RWPE1 (cell line): ENCODE measurements around the gene LRP1B.

Source experiments
- CTCF ChIA-PET: fragments of 350-600 bp; sonication (Branson Sonifier 250); formaldehyde crosslinking; extraction: SDS; loops from one replicate; lab custom pipeline; 2021; lab: Yijun Ruan, JAX
- POLR2A ChIA-PET: fragments of 400-600 bp; formaldehyde crosslinking; extraction: SDS; loops from one replicate; lab custom pipeline; 2020; ENCODE audit warnings: antibody characterized with exemption; ENCODE audit not compliant: low non-redundant PET; lab: Yijun Ruan, JAX
- DNase-seq: peaks from one replicate; pipeline ENCODE4 v3.0.0; 2012; ENCODE audit warnings: low spot score
- H3K27ac ChIP-seq: fragments of 450-650 bp; 2 replicates; pipeline ENCODE4 v1.5.1; 2017
- CTCF ChIP-seq: fragments of 450-650 bp; conservative IDR thresholded peaks from 2 replicates; pipeline ENCODE4 v1.5.1; 2017; ENCODE audit warnings: low read depth, mild to moderate bottlenecking

Gene LRP1B

GRCh38 chr2:141501752-141502151 is 629.1 kb downstream of the LRP1B start:
- no peak for DNase-seq
- TF ChIP-seq CTCF = no peak
- POLR2A ChIA-PET = no interaction called here
- CTCF ChIA-PET = no interaction called here
- no peak overlapping the region for H3K27ac ChIP-seq

- POLR2A ChIA-PET = no interaction called here
- no peak overlapping the region for H3K27ac ChIP-seq
- CTCF ChIA-PET = no interaction called here
- TF ChIP-seq CTCF = no peak
- DNase-seq = no peak
These were observed 631.7 kb downstream of the LRP1B start for GRCh38 chr2:141499123-141499522.

- CTCF ChIA-PET = no interaction called here
- DNase-seq = no peak
- POLR2A ChIA-PET = no interaction called here
- H3K27ac ChIP-seq = no peak overlapping the region
- no peak for TF ChIP-seq CTCF
These were observed 632.3 kb downstream of the LRP1B start for GRCh38 chr2:141498561-141498960.

GRCh38 chr2:141497272-141497671 is 633.5 kb downstream of the LRP1B start:
- POLR2A ChIA-PET = no interaction called here
- H3K27ac ChIP-seq = no peak overlapping the region
- DNase-seq = no peak
- no peak for TF ChIP-seq CTCF
- CTCF ChIA-PET = interaction anchor here (0.6 kb wide), 2 partner anchors 184 to 1901 kb away, joined by 3 read pairs; no protein-coding TSS in a partner anchor

GRCh38 chr2:141496810-141497209 is 634.0 kb downstream of the LRP1B start:
- no peak for TF ChIP-seq CTCF
- H3K27ac ChIP-seq = no peak overlapping the region
- POLR2A ChIA-PET = no interaction called here
- CTCF ChIA-PET = interaction anchor here (0.6 kb wide), 1 partner anchor 183 kb away, joined by 3 read pairs; no protein-coding TSS in a partner anchor
- no peak for DNase-seq

GRCh38 chr2:141493936-141494335 is 636.9 kb downstream of the LRP1B start:
- POLR2A ChIA-PET = no interaction called here
- H3K27ac ChIP-seq = no peak overlapping the region
- CTCF ChIA-PET = no interaction called here
- no peak for TF ChIP-seq CTCF
- no peak for DNase-seq
